GM23338 (cell line): ENCODE results near the gene DDX49. TPM values are rescaled to one million over a fixed set of nuclear protein-coding genes. Genes with fewer than 3 reads are reported as not detected.
"Not testable (repeated sequence)": the region's sequence is repeated elsewhere in the genome, so short reads cannot be mapped to it uniquely, and the experiment has no call there.

Experiments used
- ATAC-seq: fragments of 200-7000 bp; cut with Tn5 transposase; 3 replicates; pipeline ENCODE4 v1.9.1; 2020
- DNase-seq: peaks from one replicate; pipeline ENCODE4 v3.0.0-alpha.2; 2015; ENCODE audit warnings: low spot score
- H2AFZ ChIP-seq: fragments of 200-600 bp; sonication (generic); 2 replicates; pipeline ENCODE4 v1.8.0; 2016; ENCODE audit warnings: antibody characterized with exemption, mild to moderate bottlenecking, moderate library complexity
- H3F3A ChIP-seq: fragments of 200-600 bp; sonication (generic); replicated peaks from 2 replicates; pipeline ENCODE4 v1.8.0; 2017; ENCODE audit warnings: antibody characterized with exemption, mixed run types, low read depth
- H3K27ac ChIP-seq: fragments of 200-600 bp; sonication (generic); 2 replicates; pipeline ENCODE4 v1.6.1; 2016; ENCODE audit warnings: low read depth
- H3K27me3 ChIP-seq: fragments of 200-600 bp; sonication (generic); 2 replicates; pipeline ENCODE4 v1.8.0; 2016; ENCODE audit warnings: mild to moderate bottlenecking, mixed run types, moderate library complexity; ENCODE audit not compliant: insufficient read depth
- H3K36me3 ChIP-seq: fragments of 200-600 bp; sonication (generic); 2 replicates; pipeline ENCODE4 v1.8.0; 2016; ENCODE audit warnings: mild to moderate bottlenecking; ENCODE audit not compliant: insufficient read depth
- H3K4me1 ChIP-seq: fragments of 200-600 bp; sonication (generic); 2 replicates; pipeline ENCODE4 v1.8.0; 2016; ENCODE audit warnings: mild to moderate bottlenecking, moderate library complexity; ENCODE audit not compliant: insufficient read depth
- H3K4me2 ChIP-seq: fragments of 200-600 bp; sonication (generic); 2 replicates; pipeline ENCODE4 v1.7.1; 2017; ENCODE audit warnings: mixed run types
- H3K4me3 ChIP-seq: fragments of 200-600 bp; sonication (generic); 2 replicates; pipeline ENCODE4 v1.6.1; 2016; ENCODE audit warnings: mixed run types
- H3K79me2 ChIP-seq: fragments of 200-600 bp; sonication (generic); replicated peaks from 2 replicates; pipeline ENCODE4 v1.8.0; 2017; ENCODE audit warnings: mild to moderate bottlenecking; ENCODE audit not compliant: insufficient read depth
- H3K9me2 ChIP-seq: fragments of 200-600 bp; sonication (generic); 2 replicates; pipeline ENCODE4 v1.8.0; 2017; ENCODE audit not compliant: insufficient read depth
- H4K20me1 ChIP-seq: fragments of 200-600 bp; sonication (generic); replicated peaks from 2 replicates; pipeline ENCODE4 v1.8.0; 2017; ENCODE audit warnings: mild to moderate bottlenecking; ENCODE audit not compliant: insufficient read depth
- H3K27ac Mint-ChIP-seq: 2 replicates; pipeline ENCODE4 v1.8.0; 2020; ENCODE audit warnings: inconsistent platforms, mild to moderate bottlenecking, moderate library complexity, mixed read lengths
- H3K27me3 Mint-ChIP-seq: 3 replicates; pipeline ENCODE4 v1.8.0; 2022; ENCODE audit warnings: low read depth, mild to moderate bottlenecking, moderate library complexity, mixed read lengths, inconsistent platforms; ENCODE audit not compliant: insufficient read depth, poor library complexity
- H3K36me3 Mint-ChIP-seq: 3 replicates; pipeline ENCODE4 v1.8.0; 2021; ENCODE audit warnings: low read depth, mild to moderate bottlenecking, inconsistent platforms, moderate library complexity, mixed read lengths
- H3K4me1 Mint-ChIP-seq: 3 replicates; pipeline ENCODE4 v1.8.0; 2020; ENCODE audit warnings: mild to moderate bottlenecking, inconsistent platforms, mixed read lengths
- H3K4me3 Mint-ChIP-seq: 3 replicates; pipeline ENCODE4 v1.8.0; 2021; ENCODE audit warnings: moderate library complexity, mild to moderate bottlenecking, inconsistent platforms, mixed read lengths
- H3K9me3 Mint-ChIP-seq: 3 replicates; pipeline ENCODE4 v1.8.0; 2020; ENCODE audit warnings: moderate library complexity, mild to moderate bottlenecking, inconsistent platforms, mixed read lengths
- CREB1 ChIP-seq: fragments of 250-450 bp; sonication (Bioruptor Pico); IDR thresholded peaks from 2 replicates; pipeline ENCODE4 v1.5.0; 2020; ENCODE audit warnings: low read depth, mild to moderate bottlenecking, moderate library complexity
- CTCF ChIP-seq, 2 experiments: fragments of 200-600 bp in 1 of 2; sonication (generic) in 1 of 2; conservative IDR thresholded peaks; 2 replicates each; pipeline versions ENCODE4 v1.5.1 to v1.6.1; 2016 to 2017; ENCODE audit warnings: antibody characterized with exemption in 2 of 2, low read depth in 2 of 2, mild to moderate bottlenecking in 2 of 2, moderate library complexity in 1 of 2
- ETS1 ChIP-seq: IDR thresholded peaks from 2 replicates; pipeline ENCODE4 v1.6.1; 2016; ENCODE audit warnings: antibody characterized with exemption
- EZH2 ChIP-seq: fragments of 200-600 bp; sonication (generic); IDR thresholded peaks from one replicate; pipeline ENCODE4 v1.8.0; 2017; ENCODE audit warnings: antibody characterized with exemption, mild to moderate bottlenecking, low read depth; ENCODE audit not compliant: unreplicated experiment
- EZH2phosphoT487 ChIP-seq: fragments of 200-600 bp; sonication (generic); IDR thresholded peaks from one replicate; pipeline ENCODE4 v1.8.1; 2018; ENCODE audit warnings: antibody characterized with exemption; ENCODE audit not compliant: unreplicated experiment
- JUNB ChIP-seq: IDR thresholded peaks from one replicate; pipeline ENCODE4 v1.6.1; 2016; ENCODE audit warnings: antibody characterized with exemption; ENCODE audit not compliant: unreplicated experiment
- POLR2AphosphoS5 ChIP-seq: IDR thresholded peaks from 2 replicates; pipeline ENCODE4 v1.6.1; 2016; ENCODE audit warnings: antibody characterized with exemption, low read depth
- ZNF114 ChIP-seq: fragments of 250-450 bp; sonication (Bioruptor Pico); IDR thresholded peaks from 2 replicates; pipeline ENCODE4 v1.5.0; 2020; ENCODE audit warnings: mild to moderate bottlenecking, moderate library complexity
- ZNF331 ChIP-seq: fragments of 250-450 bp; sonication (Bioruptor Pico); IDR thresholded peaks from 2 replicates; pipeline ENCODE4 v1.5.0; 2020; ENCODE audit warnings: low read depth, mild to moderate bottlenecking, moderate library complexity
- ZNF462 ChIP-seq: fragments of 250-450 bp; sonication (Bioruptor Pico); IDR thresholded peaks from 2 replicates; pipeline ENCODE4 v1.5.0; 2020; ENCODE audit warnings: mild to moderate bottlenecking, moderate library complexity
- polyA plus RNA-seq: library from polyadenylated mRNA; unstranded; fragments of >200 nt; fragmentation: Nextera tagmentation; extraction: Ambion mirVana; gene quantifications from 2 replicates; pipeline ENCODE4 v1.2.1, GENCODE V29; 2016
- total RNA-seq: library from RNA; depleted of rRNA; stranded (reverse); fragments of >200 nt; shearing (Covaris generic); gene quantifications from 2 replicates; pipeline ENCODE4 v1.2.3, GENCODE V29; 2014

DDX49 gene
- total and polyA plus RNA-seq, 2 experiments from 2014 or later = 40.2 to 75.3 TPM

GRCh38 chr19:18952364-18953003, 33.0 kb downstream of the DDX49 start:
- H3K4me1 ChIP-seq, H3K27me3 Mint-ChIP-seq, H3K9me2 ChIP-seq, H3K4me2 ChIP-seq, H3K27me3 ChIP-seq, H3K36me3 ChIP-seq, H3K4me1 Mint-ChIP-seq, H3K4me3 Mint-ChIP-seq, H4K20me1 ChIP-seq, DNase-seq, H3K4me3 ChIP-seq, H2AFZ ChIP-seq, H3F3A ChIP-seq, H3K27ac ChIP-seq, ATAC-seq, H3K27ac Mint-ChIP-seq, H3K79me2 ChIP-seq, H3K36me3 Mint-ChIP-seq, H3K9me3 Mint-ChIP-seq: not testable (repeated sequence)

GRCh38 chr19:18954094-18954493, 34.6 kb downstream of the DDX49 start:
- DNase-seq (no peak), ATAC-seq (no peak)
- Mint-ChIP-seq H3K36me3 (peaks cover 3% of the 10 kb centered on the region; the same call in 1 of the 3 replicates), H3K4me1 (no peaks in the 10 kb centered on the region), H3K4me3 (no peak overlapping the region), H3K9me3 (peaks cover 4% of the 10 kb centered on the region; the same call in 1 of the 3 replicates), H3K27ac (no peak overlapping the region), H3K27me3 (peaks cover 6% of the 10 kb centered on the region)
- Histone ChIP-seq H3K4me1 (no peaks in the 10 kb centered on the region), H3K9me2 (no peaks in the 10 kb centered on the region), H3F3A (no peaks in the 10 kb centered on the region), H3K4me2 (no peak overlapping the region), H3K27me3 (no peaks in the 10 kb centered on the region), H2AFZ (no peak overlapping the region), H3K36me3 (no peaks in the 10 kb centered on the region), H3K4me3 (no peak overlapping the region), H3K79me2 (no peaks in the 10 kb centered on the region), H3K27ac (no peak overlapping the region), H4K20me1 (no peaks in the 10 kb centered on the region)
- no peak for TF ChIP-seq ETS1
- no peak for TF ChIP-seq POLR2AphosphoS5
- no peak for TF ChIP-seq ZNF462 (CRISPR knock-in tag)
- no peak for TF ChIP-seq EZH2
- TF ChIP-seq JUNB = no peak
- TF ChIP-seq CTCF (conservative IDR thresholded peaks at IDR 0.05; ENCODE audit: low read depth in 2 of 2) = no peak
- no peak for TF ChIP-seq CREB1 (CRISPR knock-in tag)
- no peak for TF ChIP-seq EZH2phosphoT487
- TF ChIP-seq ZNF114 (CRISPR knock-in tag) = no peak
- no peak for TF ChIP-seq ZNF331 (CRISPR knock-in tag)
